Spleen (tissue), 11 donors: Measurements from ENCODE around the gene ANXA11. TPM values are rescaled to one million over a fixed set of nuclear protein-coding genes. Genes with fewer than 3 reads are reported as not detected.

ENCODE experiments used
- DNase-seq: peaks from one replicate; pipeline ENCODE4 v3.0.0-alpha.2; 2020
- H3K27ac ChIP-seq, 8 donors: fragments of 200-600 bp; sonication (generic) in 7 of 8; 1 replicate in 4 of 8; 2 replicates in 4 of 8; pipeline versions ENCODE4 v1.5.0 to v1.8.0; 2016 to 2021; ENCODE audit warnings: inconsistent platforms in 4 of 8, mild to moderate bottlenecking in 4 of 8, moderate library complexity in 1 of 8
- H3K27me3 ChIP-seq, 7 donors: fragments of 200-600 bp; sonication (generic) in 6 of 7; replicated peaks in 1 of 7; 1 replicate in 4 of 7; 2 replicates in 3 of 7; pipeline versions ENCODE4 v1.5.0 to v1.8.0; 2016 to 2021; ENCODE audit warnings: inconsistent platforms in 3 of 7, mild to moderate bottlenecking in 1 of 7
- H3K36me3 ChIP-seq, 6 donors: fragments of 200-600 bp; sonication (generic) in 5 of 6; 1 replicate in 4 of 6; 2 replicates in 2 of 6; pipeline versions ENCODE4 v1.5.0 to v1.8.0; 2016 to 2021; ENCODE audit warnings: inconsistent platforms in 2 of 6
- H3K4me1 ChIP-seq, 6 donors: fragments of 200-600 bp; sonication (generic) in 5 of 6; 1 replicate in 3 of 6; 2 replicates in 3 of 6; pipeline versions ENCODE4 v1.5.0 to v1.8.0; 2016 to 2021; ENCODE audit warnings: inconsistent platforms in 3 of 6
- H3K4me3 ChIP-seq, 8 donors: fragments of 200-600 bp; sonication (generic) in 7 of 8; 1 replicate in 4 of 8; 2 replicates in 4 of 8; pipeline versions ENCODE4 v1.5.0 to v1.8.0; 2016 to 2021; ENCODE audit warnings: inconsistent platforms in 4 of 8, mild to moderate bottlenecking in 4 of 8, moderate library complexity in 2 of 8
- H3K9me3 ChIP-seq, 8 donors: fragments of 200-600 bp; sonication (generic) in 7 of 8; 1 replicate in 4 of 8; 2 replicates in 4 of 8; pipeline versions ENCODE4 v1.5.0 to v1.8.0; 2016 to 2021; ENCODE audit warnings: inconsistent platforms in 4 of 8
- CTCF ChIP-seq, 11 experiments: fragments of 200-600 bp in 7 of 11; fragments of 450-650 bp in 4 of 11; sonication (generic) in 4 of 11; IDR thresholded peaks in 8 of 11; conservative IDR thresholded peaks in 3 of 11; 1 replicate in 7 of 11; 2 replicates in 4 of 11; pipeline versions ENCODE4 v1.4.0 to v1.8.0; 2016 to 2021; ENCODE audit warnings: antibody characterized with exemption in 11 of 11, inconsistent platforms in 4 of 11, mild to moderate bottlenecking in 1 of 11
- POLR2A ChIP-seq, 3 donors: fragments of 450-650 bp; IDR thresholded peaks; one replicate each; pipeline ENCODE4 v1.5.1; 2017; ENCODE audit warnings: antibody characterized with exemption in 3 of 3, mild to moderate bottlenecking in 1 of 3
- POLR2AphosphoS5 ChIP-seq, 3 donors: sonication (generic); formaldehyde crosslinking; IDR thresholded peaks; one replicate each; pipeline ENCODE4 v1.5.1; 2017; ENCODE audit warnings: antibody characterized with exemption in 3 of 3
- WGBS, 5 donors: extraction: QIAGEN DNeasy Blood & Tissue Kit in 3 of 5; methylation state at CpG; one replicate each; pipeline versions ENCODE4 v1.1.5 to v1.1.7; 2013 to 2018; 5-methylcytosine and 5-hydroxymethylcytosine counted together
- intact Hi-C: fragments of 100-400 bp; cut with DNase I; formaldehyde crosslinking; loops from one replicate; pipeline ENCODE4 v1.15.0; 2023; ENCODE audit warnings: low total_unique reads
- polyA plus RNA-seq, 3 donors: library from polyadenylated mRNA; stranded (reverse); fragments of 200-250 nt; gene quantifications; one replicate each; pipeline ENCODE4 v1.2.1, GENCODE V29; 2013
- total RNA-seq, 7 donors: library from RNA; depleted of rRNA in 3 of 7; stranded (reverse); fragments of >200 nt in 3 of 7; fragmentation: NEBNext Ultra II Directional in 4 of 7; extraction: Animal tissue kit (Norgen Biotek cat#: 25700) in 4 of 7; gene quantifications; one replicate each; pipeline versions ENCODE4 v1.1.0 to v1.2.1, GENCODE V29; 2016 to 2021
- donor health status: healthy with polysubstance abuse.
- donor health status: DM: no; HTN: no; CAD: no; lungs with moderate emphysema.
- donor health status: DM: no; HTN: no; CAD: no.
- donor health status: Bipolar disorder and iron deficiency.
- donor health status: healthy.
- donor health status: DM: no; HTN: no; CAD: no.
- donor health status: DM: yes; HTN: yes; CAD: no.

The ANXA11 gene
- total and polyA plus RNA-seq, 10 donors: 89.9 to 201 (median 132) TPM

- Histone ChIP-seq H3K27ac (no peak overlapping the region), H3K9me3 (no peaks in the 10 kb centered on the region), H3K4me1 (no peaks in the 10 kb centered on the region), H3K36me3 (no peaks in the 10 kb centered on the region), H3K27me3 (peaks cover 0 to 6% (median 0%) of the 10 kb centered on the region in 7 donors), H3K4me3 (no peak overlapping the region)
- 60 to 74% (median 67%) methylated on average over 2 of the region's 2 CpGs for WGBS, 5 donors
- TF ChIP-seq POLR2A (IDR thresholded peaks at IDR 0.05): no peak
- TF ChIP-seq CTCF (IDR thresholded peaks at IDR 0.05 in 8 of 11, conservative IDR thresholded peaks at IDR 0.05 in 3 of 11): no peak
- no peak for TF ChIP-seq POLR2AphosphoS5 (IDR thresholded peaks at IDR 0.05)
- intact Hi-C loops: no loop called here
- DNase-seq: no peak
These were observed 82.6 kb downstream of the ANXA11 start for GRCh38 chr10:80122746-80123145.

- DNase-seq: no peak
- H3K27me3 ChIP-seq: peaks cover 0 to 6% (median 0%) of the 10 kb centered on the region in 7 donors
- no peak overlapping the region for H3K27ac ChIP-seq
- no peak overlapping the region for H3K4me3 ChIP-seq
- no peaks in the 10 kb centered on the region for H3K4me1 ChIP-seq
- intact Hi-C loops: no loop called here
- H3K36me3 ChIP-seq: no peaks in the 10 kb centered on the region
- H3K9me3 ChIP-seq: no peaks in the 10 kb centered on the region
- TF ChIP-seq POLR2AphosphoS5 (IDR thresholded peaks at IDR 0.05) (no peak), CTCF (IDR thresholded peaks at IDR 0.05 in 8 of 11, conservative IDR thresholded peaks at IDR 0.05 in 3 of 11) (no peak)
These were observed 83.1 kb downstream of the ANXA11 start for GRCh38 chr10:80122110-80122710.

GRCh38 chr10:80118669-80119068 is 86.7 kb downstream of the ANXA11 start:
- no peaks in the 10 kb centered on the region for H3K4me1 ChIP-seq
- H3K27me3 ChIP-seq: peaks cover 0 to 6% (median 0%) of the 10 kb centered on the region in 7 donors
- WGBS, 5 donors: 79 to 92% (median 85%) methylated on average over 4 of the region's 4 CpGs
- H3K9me3 ChIP-seq: no peaks in the 10 kb centered on the region
- no peak for DNase-seq
- intact Hi-C loops: no loop called here
- H3K36me3 ChIP-seq: no peaks in the 10 kb centered on the region
- H3K27ac ChIP-seq: no peak overlapping the region
- TF ChIP-seq POLR2AphosphoS5 (IDR thresholded peaks at IDR 0.05) (no peak), CTCF (IDR thresholded peaks at IDR 0.05 in 8 of 11, conservative IDR thresholded peaks at IDR 0.05 in 3 of 11) (no peak), POLR2A (IDR thresholded peaks at IDR 0.05) (no peak)
- H3K4me3 ChIP-seq: no peak overlapping the region

GRCh38 chr10:80110986-80111385 is 94.4 kb downstream of the ANXA11 start:
- intact Hi-C loops: no loop called here
- Histone ChIP-seq H3K9me3 (peaks cover 6 to 36% (median 22%) of the 10 kb centered on the region in 8 donors), H3K4me1 (no peaks in the 10 kb centered on the region), H3K4me3 (no peak overlapping the region), H3K27me3 (no peaks in the 10 kb centered on the region), H3K36me3 (no peaks in the 10 kb centered on the region), H3K27ac (no peak overlapping the region)
- DNase-seq: no peak
- TF ChIP-seq CTCF (IDR thresholded peaks at IDR 0.05 in 8 of 11, conservative IDR thresholded peaks at IDR 0.05 in 3 of 11): no peak
- TF ChIP-seq POLR2A (IDR thresholded peaks at IDR 0.05): no peak
- TF ChIP-seq POLR2AphosphoS5 (IDR thresholded peaks at IDR 0.05): no peak
- WGBS, 5 donors: 89 to 96% (median 94%) methylated on average over 1 of the region's 1 CpG
